Activated B cell treated with CpG ODN at 0.5 μM for 24 hours (primary cell): ENCODE results near the gene TET3. TPM values are rescaled to one million over a fixed set of nuclear protein-coding genes. Genes with fewer than 3 reads are reported as not detected.

ENCODE experiments used
- ATAC-seq: fragments of 200-7000 bp; cut with Tn5 transposase; one replicate; pipeline ENCODE4 v1.10.0; 2021; ENCODE audit warnings: low read depth, mild to moderate bottlenecking, moderate library complexity
- CTCF ChIA-PET: fragments of 350-600 bp; sonication (Branson Sonifier 250); formaldehyde crosslinking; loops from one replicate; lab custom pipeline; 2021; ENCODE audit warnings: antibody characterized with exemption; lab: Charles Lee
- POLR2A ChIA-PET: fragments of 350-600 bp; sonication (Branson Sonifier 250); formaldehyde crosslinking; loops from one replicate; lab custom pipeline; 2021; ENCODE audit warnings: antibody characterized with exemption; lab: Charles Lee
- DNase-seq: peaks from one replicate; pipeline ENCODE4 v3.0.0; 2022
- H3K27ac Mint-ChIP-seq: one replicate; pipeline ENCODE4 v1.8.0; 2020; ENCODE audit warnings: mixed read lengths
- H3K27me3 Mint-ChIP-seq: one replicate; pipeline ENCODE4 v1.8.0; 2021; ENCODE audit warnings: mixed read lengths
- H3K36me3 Mint-ChIP-seq: one replicate; pipeline ENCODE4 v1.8.0; 2021; ENCODE audit warnings: low read depth, mixed read lengths
- H3K4me1 Mint-ChIP-seq: one replicate; pipeline ENCODE4 v1.8.0; 2021; ENCODE audit warnings: mixed read lengths
- H3K4me3 Mint-ChIP-seq: one replicate; pipeline ENCODE4 v1.8.0; 2020; ENCODE audit warnings: mild to moderate bottlenecking, mixed read lengths
- H3K9me3 Mint-ChIP-seq: one replicate; pipeline ENCODE4 v1.8.0; 2020; ENCODE audit warnings: mixed read lengths
- CTCF ChIP-seq: fragments of 200-600 bp; IDR thresholded peaks from one replicate; pipeline ENCODE4 v1.8.0; 2022; ENCODE audit warnings: antibody characterized with exemption, mild to moderate bottlenecking
- intact Hi-C: fragments of 100-400 bp; cut with micrococcal nuclease; formaldehyde crosslinking; loops from one replicate; pipeline ENCODE4 v1.15.1; 2024
- total RNA-seq: library from RNA; stranded (reverse); gene quantifications from 2 replicates; pipeline ENCODE4 v1.2.3, GENCODE V29; 2022

Gene TET3
- 52.6 and 60.1 TPM in 2 replicates for total RNA-seq

GRCh38 chr2:73984203-73984921 lies at the start of gene TET3:
TET3 (plus strand) TSS chr2:73984910; CDS start chr2:73986404, 1,494 bp downstream.
- Mint-ChIP-seq H3K4me3 (peak within 1 kb of the TSS; percentile 90), H3K4me1 (peaks cover 79% of the 10 kb centered on the region), H3K27me3 (no peaks in the 10 kb centered on the region), H3K27ac (peak within 1 kb of the TSS; percentile 89), H3K36me3 (peaks cover 36% of the 10 kb centered on the region), H3K9me3 (no peaks in the 10 kb centered on the region)
- TF ChIP-seq CTCF: no peak
- intact Hi-C loops: loop anchor here (1.0 to 5.0 kb wide), 5 partner anchors 14 to 213 kb away; partner anchors contain the start of genes BOLA3 and MTHFD2
- ATAC-seq (peak; percentile 52), DNase-seq (peak; percentile 29)
- ChIA-PET POLR2A (interaction anchor here (0.5 to 5.1 kb wide), 6 partner anchors 10 to 194 kb away, joined by 3 to 36 read pairs (median 4); partner anchors contain the start of gene MOB1A), CTCF (no interaction called here)

GRCh38 chr2:73935641-73936040 lies 49.1 kb upstream of the TET3 start:
- ChIA-PET POLR2A (interaction anchor here (0.7 kb wide), 1 partner anchor 708 kb away, joined by 3 read pairs; no protein-coding TSS in a partner anchor), CTCF (interaction anchor here (1.5 kb wide), 1 partner anchor 399 kb away, joined by 3 read pairs; no protein-coding TSS in a partner anchor)
- no peak for ATAC-seq
- TF ChIP-seq CTCF: no peak
- DNase-seq: no peak
- H3K4me1 Mint-ChIP-seq: peaks cover 63% of the 10 kb centered on the region
- intact Hi-C loops: no loop called here
- peaks cover 80% of the 10 kb centered on the region for H3K36me3 Mint-ChIP-seq
- H3K27ac Mint-ChIP-seq: no peak overlapping the region
- no peaks in the 10 kb centered on the region for H3K9me3 Mint-ChIP-seq
- no peak overlapping the region for H3K4me3 Mint-ChIP-seq
- no peaks in the 10 kb centered on the region for H3K27me3 Mint-ChIP-seq

GRCh38 chr2:73937103-73937885 lies 47.4 kb upstream of the TET3 start:
- TF ChIP-seq CTCF: no peak
- Mint-ChIP-seq H3K27ac (no peak overlapping the region), H3K4me3 (no peak overlapping the region), H3K9me3 (no peaks in the 10 kb centered on the region), H3K36me3 (peaks cover 80% of the 10 kb centered on the region), H3K27me3 (no peaks in the 10 kb centered on the region), H3K4me1 (peaks cover 55% of the 10 kb centered on the region)
- intact Hi-C loops: no loop called here
- ChIA-PET CTCF (no interaction called here), POLR2A (interaction anchor here (1.6 kb wide), 1 partner anchor 10 kb away, joined by 5 read pairs; the partner anchor contains the start of gene DGUOK)
- no peak for DNase-seq
- ATAC-seq: no peak

DNA sequence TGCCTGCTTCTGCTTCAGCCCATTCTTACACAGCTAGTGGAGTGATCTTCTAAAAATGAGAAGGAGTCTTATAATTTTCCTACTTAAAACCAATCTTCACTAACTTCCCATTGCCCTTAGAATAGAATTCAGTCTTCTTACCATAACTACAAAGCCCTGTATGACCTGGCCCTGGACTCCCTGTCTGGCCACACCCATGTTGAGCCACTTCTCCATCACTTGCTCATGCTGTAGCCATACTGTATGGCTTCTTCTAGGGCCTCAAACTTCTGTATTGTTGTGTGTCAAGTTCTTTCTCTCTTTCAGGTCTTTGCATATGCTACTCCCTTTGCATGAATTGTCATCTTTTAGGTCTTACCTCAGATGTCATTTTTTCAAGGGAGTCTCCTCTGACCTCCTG lies 46.8 kb upstream of the TET3 start:
- POLR2A ChIA-PET: no interaction called here
- Mint-ChIP-seq H3K4me3 (no peak overlapping the region), H3K36me3 (peaks cover 78% of the 10 kb centered on the region), H3K27me3 (no peaks in the 10 kb centered on the region), H3K9me3 (no peaks in the 10 kb centered on the region), H3K4me1 (peaks cover 52% of the 10 kb centered on the region), H3K27ac (no peak overlapping the region)
- intact Hi-C loops: no loop called here
- DNase-seq (no peak), ATAC-seq (no peak)
- TF ChIP-seq CTCF: no peak
- CTCF ChIA-PET: interaction anchor here (1.5 kb wide), 1 partner anchor 66 kb away, joined by 3 read pairs; no protein-coding TSS in a partner anchor
